ENCODE results near the gene ZNF700.
A peak's percentile ranks its signal among the peaks of the same experiment; 100 is the strongest.

Gene ZNF700

DNA sequence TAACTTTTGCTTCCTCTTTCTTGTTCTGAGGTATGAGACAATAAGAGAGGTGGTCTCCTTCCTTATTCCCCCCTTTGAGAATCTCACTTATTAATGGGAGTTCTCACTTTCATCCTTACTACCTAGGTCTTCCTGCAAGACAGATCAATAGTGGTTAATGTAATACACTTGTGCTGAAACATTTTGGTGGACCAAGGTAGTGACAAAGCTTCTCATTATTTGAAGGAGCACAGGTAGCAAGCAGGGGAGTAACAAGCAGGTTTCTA, 17.9 kb downstream of the ZNF700 start (continued):
- TF ChIP-seq, protein P1, sequence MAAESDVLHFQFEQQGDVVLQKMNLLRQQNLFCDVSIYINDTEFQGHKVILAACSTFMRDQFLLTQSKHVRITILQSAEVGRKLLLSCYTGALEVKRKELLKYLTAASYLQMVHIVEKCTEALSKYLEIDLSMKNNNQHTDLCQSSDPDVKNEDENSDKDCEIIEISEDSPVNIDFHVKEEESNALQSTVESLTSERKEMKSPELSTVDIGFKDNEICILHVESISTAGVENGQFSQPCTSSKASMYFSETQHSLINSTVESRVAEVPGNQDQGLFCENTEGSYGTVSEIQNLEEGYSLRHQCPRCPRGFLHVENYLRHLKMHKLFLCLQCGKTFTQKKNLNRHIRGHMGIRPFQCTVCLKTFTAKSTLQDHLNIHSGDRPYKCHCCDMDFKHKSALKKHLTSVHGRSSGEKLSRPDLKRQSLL (tag by site-specific recombination; IDR thresholded peaks at IDR 0.05), result no peak

DNA sequence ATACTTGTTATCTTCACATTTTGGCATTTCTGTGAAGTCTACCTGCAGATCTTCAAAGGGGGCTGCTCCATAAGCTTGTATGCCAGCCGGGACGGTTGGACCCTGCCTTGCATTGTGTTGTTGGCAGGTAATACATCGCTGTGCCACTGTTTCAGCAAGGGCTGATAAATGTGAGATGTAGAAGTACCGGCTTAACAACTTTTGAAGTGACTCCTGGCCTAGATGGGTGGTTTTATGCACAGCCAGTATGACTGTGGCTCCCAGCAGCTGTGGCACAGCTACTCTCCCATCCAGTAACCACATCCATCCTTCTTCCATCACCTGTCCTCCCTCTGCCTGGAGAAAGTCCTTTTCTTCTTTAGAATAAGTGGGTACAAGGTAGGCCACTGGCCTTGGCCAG, 19.7 kb downstream of the ZNF700 start:
- TF ChIP-seq, protein P2, sequence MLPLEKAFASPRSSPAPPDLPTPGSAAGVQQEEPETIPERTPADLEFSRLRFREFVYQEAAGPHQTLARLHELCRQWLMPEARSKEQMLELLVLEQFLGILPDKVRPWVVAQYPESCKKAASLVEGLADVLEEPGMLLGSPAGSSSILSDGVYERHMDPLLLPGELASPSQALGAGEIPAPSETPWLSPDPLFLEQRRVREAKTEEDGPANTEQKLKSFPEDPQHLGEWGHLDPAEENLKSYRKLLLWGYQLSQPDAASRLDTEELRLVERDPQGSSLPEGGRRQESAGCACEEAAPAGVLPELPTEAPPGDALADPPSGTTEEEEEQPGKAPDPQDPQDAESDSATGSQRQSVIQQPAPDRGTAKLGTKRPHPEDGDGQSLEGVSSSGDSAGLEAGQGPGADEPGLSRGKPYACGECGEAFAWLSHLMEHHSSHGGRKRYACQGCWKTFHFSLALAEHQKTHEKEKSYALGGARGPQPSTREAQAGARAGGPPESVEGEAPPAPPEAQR (tag by site-specific recombination; IDR thresholded peaks at IDR 0.05), result no peak
- TF ChIP-seq, protein P3, sequence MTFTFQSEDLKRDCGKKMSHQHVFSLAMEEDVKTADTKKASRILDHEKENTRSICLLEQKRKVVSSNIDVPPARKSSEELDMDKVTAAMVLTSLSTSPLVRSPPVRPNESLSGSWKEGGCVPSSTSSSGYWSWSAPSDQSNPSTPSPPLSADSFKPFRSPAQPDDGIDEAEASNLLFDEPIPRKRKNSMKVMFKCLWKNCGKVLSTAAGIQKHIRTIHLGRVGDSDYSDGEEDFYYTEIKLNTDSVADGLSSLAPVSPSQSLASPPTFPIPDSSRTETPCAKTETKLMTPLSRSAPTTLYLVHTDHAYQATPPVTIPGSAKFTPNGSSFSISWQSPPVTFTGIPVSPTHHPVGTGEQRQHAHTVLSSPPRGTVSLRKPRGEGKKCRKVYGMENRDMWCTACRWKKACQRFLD (tag by site-specific recombination; IDR thresholded peaks at IDR 0.05), result no peak
- TF ChIP-seq ZNF776 (tag by site-specific recombination; IDR thresholded peaks at IDR 0.05; ENCODE audit: borderline replicate concordance) (no peak), GLIS2 (tag by site-specific recombination; IDR thresholded peaks at IDR 0.05) (no peak), ZNF394 (tag by site-specific recombination; IDR thresholded peaks at IDR 0.05; ENCODE audit: borderline replicate concordance) (no peak), ZNF670 (tag by site-specific recombination; IDR thresholded peaks at IDR 0.05; ENCODE audit: low read depth) (no peak), ZNF677 (tag by site-specific recombination; IDR thresholded peaks at IDR 0.05) (no peak), ZNF223 (tag by site-specific recombination; IDR thresholded peaks at IDR 0.05) (no peak), ZNF114 (tag by site-specific recombination; IDR thresholded peaks at IDR 0.05) (no peak), ZNF302 (tag by site-specific recombination; IDR thresholded peaks at IDR 0.05; ENCODE audit: low read depth) (no peak), ZNF544 (tag by site-specific recombination; IDR thresholded peaks at IDR 0.05) (no peak), ZNF133 (tag by site-specific recombination; IDR thresholded peaks at IDR 0.05) (no peak), SCRT1 (tag by site-specific recombination; IDR thresholded peaks at IDR 0.05; ENCODE audit: borderline replicate concordance) (no peak)
- TF ChIP-seq, protein P4, sequence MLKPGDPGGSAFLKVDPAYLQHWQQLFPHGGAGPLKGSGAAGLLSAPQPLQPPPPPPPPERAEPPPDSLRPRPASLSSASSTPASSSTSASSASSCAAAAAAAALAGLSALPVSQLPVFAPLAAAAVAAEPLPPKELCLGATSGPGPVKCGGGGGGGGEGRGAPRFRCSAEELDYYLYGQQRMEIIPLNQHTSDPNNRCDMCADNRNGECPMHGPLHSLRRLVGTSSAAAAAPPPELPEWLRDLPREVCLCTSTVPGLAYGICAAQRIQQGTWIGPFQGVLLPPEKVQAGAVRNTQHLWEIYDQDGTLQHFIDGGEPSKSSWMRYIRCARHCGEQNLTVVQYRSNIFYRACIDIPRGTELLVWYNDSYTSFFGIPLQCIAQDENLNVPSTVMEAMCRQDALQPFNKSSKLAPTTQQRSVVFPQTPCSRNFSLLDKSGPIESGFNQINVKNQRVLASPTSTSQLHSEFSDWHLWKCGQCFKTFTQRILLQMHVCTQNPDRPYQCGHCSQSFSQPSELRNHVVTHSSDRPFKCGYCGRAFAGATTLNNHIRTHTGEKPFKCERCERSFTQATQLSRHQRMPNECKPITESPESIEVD (tag by site-specific recombination; IDR thresholded peaks at IDR 0.05), result no peak
- TF ChIP-seq, protein P5, sequence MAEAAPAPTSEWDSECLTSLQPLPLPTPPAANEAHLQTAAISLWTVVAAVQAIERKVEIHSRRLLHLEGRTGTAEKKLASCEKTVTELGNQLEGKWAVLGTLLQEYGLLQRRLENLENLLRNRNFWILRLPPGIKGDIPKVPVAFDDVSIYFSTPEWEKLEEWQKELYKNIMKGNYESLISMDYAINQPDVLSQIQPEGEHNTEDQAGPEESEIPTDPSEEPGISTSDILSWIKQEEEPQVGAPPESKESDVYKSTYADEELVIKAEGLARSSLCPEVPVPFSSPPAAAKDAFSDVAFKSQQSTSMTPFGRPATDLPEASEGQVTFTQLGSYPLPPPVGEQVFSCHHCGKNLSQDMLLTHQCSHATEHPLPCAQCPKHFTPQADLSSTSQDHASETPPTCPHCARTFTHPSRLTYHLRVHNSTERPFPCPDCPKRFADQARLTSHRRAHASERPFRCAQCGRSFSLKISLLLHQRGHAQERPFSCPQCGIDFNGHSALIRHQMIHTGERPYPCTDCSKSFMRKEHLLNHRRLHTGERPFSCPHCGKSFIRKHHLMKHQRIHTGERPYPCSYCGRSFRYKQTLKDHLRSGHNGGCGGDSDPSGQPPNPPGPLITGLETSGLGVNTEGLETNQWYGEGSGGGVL (tag by site-specific recombination; IDR thresholded peaks at IDR 0.05), result no peak
- POLR2A ChIA-PET, result no interaction called here
- Histone ChIP-seq H3K9me3 (ENCODE audit: control insufficient read depth, insufficient read depth, low read depth, low read length) (no peaks in the 10 kb centered on the region), H3K4me1 (ENCODE audit: control insufficient read depth, insufficient read depth, low read length) (no peaks in the 10 kb centered on the region), H3K27ac (ENCODE audit: extremely low read depth, low read depth, low read length) (no peak overlapping the region), H3K36me3 (ENCODE audit: control insufficient read depth in 2 of 2, insufficient read depth in 1 of 2, low read length in 2 of 2) (peaks cover 0 to 49% of the 10 kb centered on the region in 2 experiments; a peak in 1 of 3 replicates), H3K4me3 (ENCODE audit: low read depth, low read length) (no peak overlapping the region)
- CTCF ChIA-PET, result interaction anchor here (0.5 to 0.6 kb wide), 3 partner anchors 147 to 367 kb away, joined by 3 read pairs; partner anchors contain the start of gene ACP5

DNA sequence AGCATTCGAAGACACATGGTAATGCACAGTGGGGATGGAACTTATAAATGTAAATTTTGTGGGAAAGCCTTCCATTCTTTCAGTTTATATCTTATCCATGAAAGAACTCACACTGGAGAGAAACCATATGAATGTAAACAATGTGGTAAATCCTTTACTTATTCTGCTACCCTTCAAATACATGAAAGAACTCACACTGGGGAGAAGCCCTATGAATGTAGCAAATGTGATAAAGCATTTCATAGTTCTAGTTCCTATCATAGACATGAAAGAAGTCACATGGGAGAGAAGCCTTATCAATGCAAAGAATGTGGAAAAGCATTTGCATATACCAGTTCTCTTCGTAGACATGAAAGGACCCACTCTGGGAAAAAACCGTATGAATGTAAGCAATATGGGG, 23.7 kb downstream of the ZNF700 start:
- Histone ChIP-seq H3K36me3 (ENCODE audit: control insufficient read depth in 2 of 2, insufficient read depth in 1 of 2, low read length in 2 of 2) (peaks cover 0 to 56% of the 10 kb centered on the region in 2 experiments; a peak in 1 of 3 replicates), H3K4me3 (ENCODE audit: low read depth, low read length) (no peak overlapping the region), H3K4me1 (ENCODE audit: control insufficient read depth, insufficient read depth, low read length) (no peaks in the 10 kb centered on the region), H3K9me3 (ENCODE audit: control insufficient read depth, insufficient read depth, low read depth, low read length) (no peaks in the 10 kb centered on the region), H3K27ac (ENCODE audit: extremely low read depth, low read depth, low read length) (no peak overlapping the region)
- ChIA-PET CTCF (no interaction called here), POLR2A (no interaction called here)
- TF ChIP-seq ZNF843 (tag by site-specific recombination; IDR thresholded peaks at IDR 0.05), result no peak
- TF ChIP-seq ZNF529 (tag by site-specific recombination; IDR thresholded peaks at IDR 0.05; ENCODE audit: insufficient replicate concordance), result no peak
- TF ChIP-seq ZNF274 (IDR thresholded peaks at IDR 0.05; ENCODE audit: low read length), result no peak
- TF ChIP-seq ZNF274 (tag by site-specific recombination; IDR thresholded peaks at IDR 0.05; ENCODE audit: borderline replicate concordance), result peak; percentile 84; the same call in 1 of the 2 replicates
- no peak for TF ChIP-seq ZNF266 (tag by site-specific recombination; IDR thresholded peaks at IDR 0.05; ENCODE audit: low read depth)
- no peak for TF ChIP-seq OSR2 (tag by site-specific recombination; IDR thresholded peaks at IDR 0.05)
- TF ChIP-seq, protein P6, sequence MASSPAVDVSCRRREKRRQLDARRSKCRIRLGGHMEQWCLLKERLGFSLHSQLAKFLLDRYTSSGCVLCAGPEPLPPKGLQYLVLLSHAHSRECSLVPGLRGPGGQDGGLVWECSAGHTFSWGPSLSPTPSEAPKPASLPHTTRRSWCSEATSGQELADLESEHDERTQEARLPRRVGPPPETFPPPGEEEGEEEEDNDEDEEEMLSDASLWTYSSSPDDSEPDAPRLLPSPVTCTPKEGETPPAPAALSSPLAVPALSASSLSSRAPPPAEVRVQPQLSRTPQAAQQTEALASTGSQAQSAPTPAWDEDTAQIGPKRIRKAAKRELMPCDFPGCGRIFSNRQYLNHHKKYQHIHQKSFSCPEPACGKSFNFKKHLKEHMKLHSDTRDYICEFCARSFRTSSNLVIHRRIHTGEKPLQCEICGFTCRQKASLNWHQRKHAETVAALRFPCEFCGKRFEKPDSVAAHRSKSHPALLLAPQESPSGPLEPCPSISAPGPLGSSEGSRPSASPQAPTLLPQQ (tag by site-specific recombination; IDR thresholded peaks at IDR 0.05), result no peak
